Measurements from ENCODE around the gene GIMAP5.

GRCh38 chr7:150723467-150723866 lies 13.8 kb upstream of the GIMAP5 start:
- peak; percentile 17 to 39 (median 24) for TF ChIP-seq CTCF (IDR thresholded peaks at IDR 0.05)
- no peak for TF ChIP-seq POLR2A (IDR thresholded peaks at IDR 0.05)

Data from right lobe of liver (tissue), 4 donors.